Measurements from ENCODE around the gene CDK8.

Gene CDK8

GRCh38 chr13:26379831-26380230, 125.9 kb downstream of the CDK8 start:
- in situ Hi-C loops (cut with MboI; ENCODE audit: low sequenced_read_pairs): no loop called here

- in situ Hi-C loops (cut with MboI; ENCODE audit: low sequenced_read_pairs): no loop called here
These were observed 127.0 kb downstream of the CDK8 start for GRCh38 chr13:26380930-26381329.

- in situ Hi-C loops (cut with MboI; ENCODE audit: low sequenced_read_pairs): no loop called here
These were observed 128.4 kb downstream of the CDK8 start for GRCh38 chr13:26382366-26382765.

GRCh38 chr13:26382835-26383234, 128.9 kb downstream of the CDK8 start:
- in situ Hi-C loops (cut with MboI; ENCODE audit: low sequenced_read_pairs): no loop called here

- in situ Hi-C loops (cut with MboI; ENCODE audit: low sequenced_read_pairs): no loop called here
These were observed 130.7 kb downstream of the CDK8 start for GRCh38 chr13:26384587-26384986.

- in situ Hi-C loops (cut with MboI; ENCODE audit: low sequenced_read_pairs): no loop called here
These were observed 132.1 kb downstream of the CDK8 start for GRCh38 chr13:26386026-26386425.

GRCh38 chr13:26390203-26390602, 136.3 kb downstream of the CDK8 start:
- in situ Hi-C loops (cut with MboI; ENCODE audit: low sequenced_read_pairs): no loop called here

GRCh38 chr13:26400545-26400944, 146.6 kb downstream of the CDK8 start:
- in situ Hi-C loops (cut with MboI; ENCODE audit: low sequenced_read_pairs): no loop called here

GRCh38 chr13:26401069-26401468, 147.1 kb downstream of the CDK8 start:
- in situ Hi-C loops (cut with MboI; ENCODE audit: low sequenced_read_pairs): no loop called here

- in situ Hi-C loops (cut with MboI; ENCODE audit: low sequenced_read_pairs): no loop called here
These were observed 147.7 kb downstream of the CDK8 start for GRCh38 chr13:26401578-26402021.

- in situ Hi-C loops (cut with MboI; ENCODE audit: low sequenced_read_pairs): no loop called here
These were observed 152.9 kb downstream of the CDK8 start for GRCh38 chr13:26406791-26407190.

GRCh38 chr13:26411206-26411605, 157.3 kb downstream of the CDK8 start:
- in situ Hi-C loops (cut with MboI; ENCODE audit: low sequenced_read_pairs): no loop called here

- in situ Hi-C loops (cut with MboI; ENCODE audit: low sequenced_read_pairs): no loop called here
These were observed 158.3 kb downstream of the CDK8 start for GRCh38 chr13:26412263-26412662.

- in situ Hi-C loops (cut with MboI; ENCODE audit: low sequenced_read_pairs): no loop called here
These were observed 159.2 kb downstream of the CDK8 start for GRCh38 chr13:26412936-26413716.

- in situ Hi-C loops (cut with MboI; ENCODE audit: low sequenced_read_pairs): no loop called here
These were observed 166.5 kb downstream of the CDK8 start for GRCh38 chr13:26420282-26420960.

- in situ Hi-C loops (cut with MboI; ENCODE audit: low sequenced_read_pairs): no loop called here
These were observed 168.1 kb downstream of the CDK8 start for GRCh38 chr13:26422036-26422435.

- in situ Hi-C loops (cut with MboI; ENCODE audit: low sequenced_read_pairs): no loop called here
These were observed 169.7 kb downstream of the CDK8 start for GRCh38 chr13:26423629-26424028.

GRCh38 chr13:26424181-26424580, 170.3 kb downstream of the CDK8 start:
- in situ Hi-C loops (cut with MboI; ENCODE audit: low sequenced_read_pairs): no loop called here

GRCh38 chr13:26425443-26426358, 171.8 kb downstream of the CDK8 start:
- in situ Hi-C loops (cut with MboI; ENCODE audit: low sequenced_read_pairs): no loop called here

GRCh38 chr13:26433776-26434175, 179.8 kb downstream of the CDK8 start:
- in situ Hi-C loops (cut with MboI; ENCODE audit: low sequenced_read_pairs): no loop called here

GRCh38 chr13:26435171-26435570, 181.2 kb downstream of the CDK8 start:
- in situ Hi-C loops (cut with MboI; ENCODE audit: low sequenced_read_pairs): no loop called here
